DOHH2 (cell line): Measurements from ENCODE around the gene CDK15.
A peak's percentile ranks its signal among the peaks of the same experiment; 100 is the strongest.

Experiments used
- H3F3A ChIP-seq: fragments of 200-600 bp; sonication (generic), shearing (Covaris generic); 2 replicates; pipeline ENCODE4 v1.6.0; 2016; ENCODE audit warnings: antibody characterized with exemption, mild to moderate bottlenecking; ENCODE audit not compliant: control insufficient read depth, insufficient read depth
- H3K27ac ChIP-seq: fragments of 200-600 bp; sonication (generic); 2 replicates; pipeline ENCODE4 v1.5.1; 2014; ENCODE audit warnings: low read depth, mild to moderate bottlenecking, low read length, moderate library complexity
- H3K27me3 ChIP-seq: fragments of 200-600 bp; sonication (generic); 2 replicates; pipeline ENCODE4 v1.6.1; 2014; ENCODE audit warnings: mild to moderate bottlenecking, low read length, mixed read lengths; ENCODE audit not compliant: control insufficient read depth
- H3K36me3 ChIP-seq: fragments of 200-600 bp; sonication (generic); 2 replicates; pipeline ENCODE4 v1.6.1; 2014; ENCODE audit warnings: mild to moderate bottlenecking, low read length, moderate library complexity, mixed read lengths; ENCODE audit not compliant: control insufficient read depth
- H3K4me1 ChIP-seq: fragments of 200-600 bp; sonication (generic); 2 replicates; pipeline ENCODE4 v1.6.1; 2014; ENCODE audit warnings: mild to moderate bottlenecking, low read length, mixed read lengths; ENCODE audit not compliant: control insufficient read depth
- H3K4me2 ChIP-seq: fragments of 200-600 bp; sonication (generic); 2 replicates; pipeline ENCODE4 v1.6.0; 2014; ENCODE audit warnings: mild to moderate bottlenecking, low read length, moderate library complexity
- H3K4me3 ChIP-seq: fragments of 200-600 bp; sonication (generic); 2 replicates; pipeline ENCODE4 v1.5.1; 2014; ENCODE audit warnings: mild to moderate bottlenecking, low read length, mixed read lengths
- H3K79me2 ChIP-seq: fragments of 200-600 bp; sonication (generic); 2 replicates; pipeline ENCODE4 v1.6.1; 2014; ENCODE audit warnings: mild to moderate bottlenecking, low read length, mixed read lengths; ENCODE audit not compliant: control insufficient read depth
- H3K9me2 ChIP-seq: fragments of 200-600 bp; sonication (generic); replicated peaks from 2 replicates; pipeline ENCODE4 v1.6.1; 2014; ENCODE audit warnings: mild to moderate bottlenecking, low read length, mixed read lengths; ENCODE audit not compliant: control insufficient read depth
- H3K9me3 ChIP-seq: fragments of 200-600 bp; sonication (generic); 2 replicates; pipeline ENCODE4 v1.6.1; 2014; ENCODE audit warnings: antibody characterized with exemption, low read length, mixed read lengths; ENCODE audit not compliant: control insufficient read depth, insufficient read depth
- H4K20me1 ChIP-seq: fragments of 200-600 bp; sonication (generic); 2 replicates; pipeline ENCODE4 v1.6.0; 2014; ENCODE audit warnings: low read depth, mild to moderate bottlenecking, antibody characterized with exemption, low read length, moderate library complexity; ENCODE audit not compliant: control insufficient read depth, insufficient read depth
- CTCF ChIP-seq: fragments of 200-600 bp; sonication (generic); IDR thresholded peaks from one replicate; pipeline ENCODE4 v1.5.1; 2014; ENCODE audit warnings: antibody characterized with exemption, mild to moderate bottlenecking, low read depth, low read length; ENCODE audit not compliant: poor library complexity, severe bottlenecking
- EZH2phosphoT487 ChIP-seq: fragments of 200-600 bp; sonication (generic); IDR thresholded peaks from 2 replicates; pipeline ENCODE4 v1.6.1; 2017; ENCODE audit warnings: borderline replicate concordance, mild to moderate bottlenecking, antibody characterized with exemption, low read length, moderate library complexity, mixed read lengths

The CDK15 gene

DNA sequence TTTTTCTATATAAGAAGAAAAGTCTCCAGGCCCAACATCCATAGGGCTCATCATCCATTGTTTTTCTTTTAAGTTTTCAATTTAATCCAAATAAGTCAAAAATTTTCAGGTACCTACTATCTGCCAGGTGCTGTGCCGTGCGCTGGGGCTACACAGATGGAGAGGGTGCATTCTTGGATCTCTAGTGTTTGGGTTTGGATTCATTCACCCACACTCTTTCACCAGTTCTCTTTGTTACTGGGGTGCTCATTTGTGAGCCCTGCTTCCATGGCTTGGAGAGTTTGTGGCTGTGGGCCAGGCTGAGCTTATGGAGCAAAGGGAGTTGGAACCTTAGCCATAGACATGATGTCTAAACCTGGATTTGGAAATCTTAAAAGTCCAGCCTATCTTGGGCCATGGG is 51.0 kb downstream of the CDK15 start:
- peaks cover 34% of the 10 kb centered on the region for H3K27me3 ChIP-seq
- H3K27ac ChIP-seq: no peak overlapping the region
- H3K36me3 ChIP-seq: no peaks in the 10 kb centered on the region
- no peak overlapping the region for H3K4me3 ChIP-seq
- no peaks in the 10 kb centered on the region for H3K79me2 ChIP-seq
- H4K20me1 ChIP-seq: no peaks in the 10 kb centered on the region
- TF ChIP-seq EZH2phosphoT487: no peak
- no peak for TF ChIP-seq CTCF
- peaks cover 8% of the 10 kb centered on the region for H3K4me1 ChIP-seq
- no peaks in the 10 kb centered on the region for H3K9me2 ChIP-seq
- no peaks in the 10 kb centered on the region for H3F3A ChIP-seq
- H3K9me3 ChIP-seq: no peaks in the 10 kb centered on the region
- H3K4me2 ChIP-seq: no peak overlapping the region

GRCh38 chr2:201858281-201859184 is 52.2 kb downstream of the CDK15 start:
- H3K9me2 ChIP-seq: no peaks in the 10 kb centered on the region
- no peaks in the 10 kb centered on the region for H3F3A ChIP-seq
- H3K79me2 ChIP-seq: no peaks in the 10 kb centered on the region
- TF ChIP-seq CTCF (no peak), EZH2phosphoT487 (no peak)
- H3K9me3 ChIP-seq: no peaks in the 10 kb centered on the region
- H3K27me3 ChIP-seq: peaks cover 28% of the 10 kb centered on the region
- no peaks in the 10 kb centered on the region for H3K36me3 ChIP-seq
- no peaks in the 10 kb centered on the region for H4K20me1 ChIP-seq
- peaks cover 8% of the 10 kb centered on the region for H3K4me1 ChIP-seq
- no peak overlapping the region for H3K4me3 ChIP-seq
- peak overlapping the region; percentile 20 for H3K4me2 ChIP-seq
- no peak overlapping the region for H3K27ac ChIP-seq

DNA sequence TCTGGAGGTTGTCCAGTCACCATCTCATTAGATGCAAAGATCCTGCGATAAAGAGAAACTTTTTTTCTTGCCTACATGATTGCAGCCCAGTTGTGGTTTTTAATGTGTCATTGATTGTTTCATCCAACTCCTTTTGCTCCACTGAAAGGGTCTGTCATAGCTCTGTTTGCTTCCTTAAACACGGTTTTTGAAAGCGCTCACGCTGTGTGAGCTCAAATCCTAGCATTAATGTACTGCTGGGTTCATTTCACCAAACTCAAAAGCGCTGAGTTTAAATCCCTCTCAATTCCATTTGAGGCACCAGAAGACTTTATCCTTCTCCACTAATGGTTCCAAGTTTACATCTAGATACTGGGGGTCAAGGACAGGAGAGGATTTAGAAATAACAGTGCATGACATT is 53.6 kb downstream of the CDK15 start:
- H3F3A ChIP-seq: no peaks in the 10 kb centered on the region
- no peak for TF ChIP-seq CTCF
- no peak for TF ChIP-seq EZH2phosphoT487
- H3K9me2 ChIP-seq: no peaks in the 10 kb centered on the region
- peaks cover 8% of the 10 kb centered on the region for H3K4me1 ChIP-seq
- H3K4me2 ChIP-seq: no peak overlapping the region
- H3K4me3 ChIP-seq: no peak overlapping the region
- H3K79me2 ChIP-seq: no peaks in the 10 kb centered on the region
- H3K27ac ChIP-seq: no peak overlapping the region
- no peaks in the 10 kb centered on the region for H4K20me1 ChIP-seq
- peaks cover 28% of the 10 kb centered on the region for H3K27me3 ChIP-seq
- no peaks in the 10 kb centered on the region for H3K36me3 ChIP-seq
- no peaks in the 10 kb centered on the region for H3K9me3 ChIP-seq
